Bone marrow (tissue), 2 donors: ENCODE measurements around the gene COA1.
"Not testable (repeated sequence)": the region's sequence is repeated elsewhere in the genome, so short reads cannot be mapped to it uniquely, and the experiment has no call there.

Experiments
- DNase-seq, 2 donors: peaks; one replicate each; lab custom pipeline; 2025; lab: John Stamatoyannopoulos, UW

Gene COA1

GRCh38 chr7:43729214-43729923 lies at the start of gene COA1:
Gene COA1, minus strand, starts transcription at chr7:43729523. Its CDS starts 80,909 bp downstream, at chr7:43648614.
- DNase-seq, result peak; percentile 62 to 71

- not testable (repeated sequence) for DNase-seq
These were observed 49.1 kb upstream of the COA1 start for GRCh38 chr7:43778293-43779044.

GRCh38 chr7:43775255-43775654 lies 45.9 kb upstream of the COA1 start:
- DNase-seq, result not testable (repeated sequence)

- not testable (repeated sequence) for DNase-seq
These were observed 43.9 kb upstream of the COA1 start for GRCh38 chr7:43773268-43773667.

- no peak for DNase-seq
These were observed 42.2 kb upstream of the COA1 start for GRCh38 chr7:43771573-43771972.

- DNase-seq, result no peak
These were observed 41.8 kb upstream of the COA1 start for GRCh38 chr7:43771128-43771527.

GRCh38 chr7:43769791-43770465 lies 40.6 kb upstream of the COA1 start:
- DNase-seq, result no peak

GRCh38 chr7:43769281-43769680 lies 40.0 kb upstream of the COA1 start:
- no peak for DNase-seq

- no peak for DNase-seq
These were observed 39.6 kb upstream of the COA1 start for GRCh38 chr7:43768887-43769272.

- no peak for DNase-seq
These were observed 39.0 kb upstream of the COA1 start for GRCh38 chr7:43768201-43768886.

- no peak for DNase-seq
These were observed 38.0 kb upstream of the COA1 start for GRCh38 chr7:43767311-43767710.

GRCh38 chr7:43766564-43766963 lies 37.2 kb upstream of the COA1 start:
- no peak for DNase-seq

- no peak for DNase-seq
These were observed 35.6 kb upstream of the COA1 start for GRCh38 chr7:43764807-43765491.

- DNase-seq, result no peak
These were observed 34.9 kb upstream of the COA1 start for GRCh38 chr7:43764039-43764761.

GRCh38 chr7:43763183-43763582 lies 33.9 kb upstream of the COA1 start:
- no peak for DNase-seq

GRCh38 chr7:43761938-43762692 lies 32.8 kb upstream of the COA1 start:
- no peak for DNase-seq

GRCh38 chr7:43761382-43761781 lies 32.1 kb upstream of the COA1 start:
- DNase-seq, result no peak

GRCh38 chr7:43760861-43761260 lies 31.5 kb upstream of the COA1 start:
- no peak for DNase-seq

GRCh38 chr7:43758822-43759683 lies 29.7 kb upstream of the COA1 start:
- DNase-seq, result peak; percentile 48 to 65
